Prostate gland (tissue), 2 donors: ENCODE data around the gene MCCD1. TPM values are rescaled to one million over a fixed set of nuclear protein-coding genes. Genes with fewer than 3 reads are reported as not detected.
A peak's percentile ranks its signal among the peaks of the same experiment; 100 is the strongest.
"Not testable (repeated sequence)": the region's sequence is repeated elsewhere in the genome, so short reads cannot be mapped to it uniquely, and the experiment has no call there.

ENCODE experiments used
- DNase-seq: peaks from one replicate; pipeline ENCODE4 v3.0.0-alpha.2; 2019; ENCODE audit warnings: low spot score
- H3K27ac ChIP-seq, 2 donors: fragments of 200-600 bp; sonication (generic); 2 replicates each; pipeline ENCODE4 v1.5.1; 2017 to 2019
- H3K27me3 ChIP-seq: fragments of 200-600 bp; sonication (generic); replicated peaks from 2 replicates; pipeline ENCODE4 v1.5.1; 2019; ENCODE audit not compliant: insufficient read depth
- H3K36me3 ChIP-seq, 2 donors: fragments of 200-600 bp; sonication (generic); 1 replicate in 1 of 2; 2 replicates in 1 of 2; pipeline versions ENCODE4 v1.5.1 to v1.8.1; 2017 to 2019
- H3K4me1 ChIP-seq: fragments of 200-600 bp; sonication (generic); replicated peaks from 2 replicates; pipeline ENCODE4 v1.5.1; 2019
- H3K4me3 ChIP-seq, 2 donors: fragments of 200-600 bp; sonication (generic); 2 replicates each; pipeline ENCODE4 v1.5.1; 2017 to 2019
- H3K9me3 ChIP-seq: fragments of 200-600 bp; sonication (generic); 2 replicates; pipeline ENCODE4 v1.5.1; 2017
- CTCF ChIP-seq, 4 experiments: fragments of 200-600 bp in 2 of 4; fragments of 450-650 bp in 2 of 4; sonication (generic) in 2 of 4; IDR thresholded peaks; 1 replicate in 3 of 4; 2 replicates in 1 of 4; pipeline ENCODE4 v1.5.1; 2016 to 2019; ENCODE audit warnings: antibody characterized with exemption in 4 of 4, mild to moderate bottlenecking in 2 of 4, moderate library complexity in 2 of 4
- POLR2A ChIP-seq: fragments of 450-650 bp; IDR thresholded peaks from one replicate; pipeline ENCODE4 v1.6.1; 2016; ENCODE audit warnings: antibody characterized with exemption, mild to moderate bottlenecking
- POLR2AphosphoS5 ChIP-seq: sonication (generic); formaldehyde crosslinking; IDR thresholded peaks from one replicate; pipeline ENCODE4 v1.6.1; 2017; ENCODE audit warnings: antibody characterized with exemption
- WGBS: methylation state at CpG from one replicate; pipeline ENCODE4 v1.1.5; 2018; 5-methylcytosine and 5-hydroxymethylcytosine counted together
- intact Hi-C: fragments of 100-400 bp; cut with DNase I; formaldehyde crosslinking; loops from one replicate; pipeline ENCODE4 v1.14.2; 2022
- total RNA-seq, 2 donors: library from RNA; depleted of rRNA; stranded (reverse); fragments of >200 nt; gene quantifications; one replicate each; pipeline ENCODE4 v1.1.0, GENCODE V29; 2016

Gene MCCD1
- total RNA-seq, 2 donors from 2014 or later = not detected

GRCh38 chr6:31483392-31483791 lies 45.4 kb upstream of the MCCD1 start:
- intact Hi-C loops = no loop called here
- TF ChIP-seq POLR2AphosphoS5 = no peak
- no peak for TF ChIP-seq CTCF (IDR thresholded peaks at IDR 0.05)
- no peak for TF ChIP-seq POLR2A
- no peak overlapping the region for H3K4me3 ChIP-seq
- H3K9me3 ChIP-seq = no peaks in the 10 kb centered on the region
- H3K36me3 ChIP-seq = no peaks in the 10 kb centered on the region
- no peak for DNase-seq
- H3K27ac ChIP-seq = no peak overlapping the region
- H3K27me3 ChIP-seq = no peaks in the 10 kb centered on the region
- WGBS = 72% methylated on average over 2 of the region's 2 CpGs
- no peaks in the 10 kb centered on the region for H3K4me1 ChIP-seq

DNA sequence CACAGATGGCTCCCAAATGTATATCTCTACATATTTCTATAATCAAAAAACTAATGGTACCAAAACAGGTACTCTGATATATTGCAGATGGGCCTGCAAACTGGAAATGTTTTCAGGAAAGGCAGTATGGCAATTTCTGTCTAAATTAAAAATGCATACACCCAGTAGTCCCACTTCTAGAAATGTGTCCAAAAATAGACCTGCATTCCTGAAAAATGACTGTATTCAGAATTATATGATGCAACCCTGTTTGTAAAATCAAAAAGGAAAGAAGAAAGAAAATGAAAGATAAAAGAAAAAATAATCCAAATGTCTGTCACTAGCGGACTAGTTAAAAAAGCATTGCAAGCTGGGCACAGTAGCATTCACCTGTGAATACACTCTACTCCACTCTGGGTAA lies 43.7 kb upstream of the MCCD1 start:
- no peak for DNase-seq
- TF ChIP-seq POLR2A = no peak
- no peak for TF ChIP-seq CTCF (IDR thresholded peaks at IDR 0.05)
- TF ChIP-seq POLR2AphosphoS5 = no peak
- H3K4me1 ChIP-seq = no peaks in the 10 kb centered on the region
- H3K27me3 ChIP-seq = no peaks in the 10 kb centered on the region
- no peak overlapping the region for H3K27ac ChIP-seq
- no peaks in the 10 kb centered on the region for H3K36me3 ChIP-seq
- H3K4me3 ChIP-seq = no peak overlapping the region
- no peaks in the 10 kb centered on the region for H3K9me3 ChIP-seq
- intact Hi-C loops = no loop called here
- 86% methylated on average over 1 of the region's 1 CpG for WGBS

GRCh38 chr6:31486065-31486837 lies 42.5 kb upstream of the MCCD1 start:
- H3K9me3 ChIP-seq, intact Hi-C loops, H3K27ac ChIP-seq, H3K36me3 ChIP-seq, DNase-seq, H3K4me1 ChIP-seq, H3K27me3 ChIP-seq, H3K4me3 ChIP-seq: not testable (repeated sequence)
- 28% methylated on average over 2 of the region's 9 CpGs for WGBS

GRCh38 chr6:31487674-31488073 lies 41.1 kb upstream of the MCCD1 start:
- H3K27ac ChIP-seq, DNase-seq, H3K36me3 ChIP-seq, H3K4me1 ChIP-seq, H3K27me3 ChIP-seq, H3K4me3 ChIP-seq, H3K9me3 ChIP-seq, intact Hi-C loops: not testable (repeated sequence)
- 64% methylated on average over 4 of the region's 6 CpGs for WGBS

DNA sequence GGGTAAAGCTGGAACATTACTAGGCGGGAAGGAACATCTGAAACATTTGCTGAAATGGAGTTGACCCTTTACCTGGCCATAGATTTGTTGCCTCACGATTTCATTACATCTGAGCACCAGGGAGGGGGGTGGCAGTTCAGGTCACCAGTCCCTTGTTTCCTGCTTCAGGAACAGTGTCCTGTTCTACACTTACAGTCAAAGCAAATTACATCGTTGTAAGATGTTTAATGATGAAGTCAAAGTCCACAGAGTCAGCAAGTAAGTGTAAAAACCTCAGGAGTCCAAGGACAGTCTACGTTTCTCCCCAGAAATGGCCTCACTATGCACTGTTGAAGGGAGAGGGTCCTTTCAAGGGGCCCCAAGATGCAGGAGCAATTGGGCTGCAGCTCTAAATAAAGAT lies 39.7 kb upstream of the MCCD1 start:
- H3K36me3 ChIP-seq = no peaks in the 10 kb centered on the region
- H3K4me3 ChIP-seq = no peak overlapping the region
- no peaks in the 10 kb centered on the region for H3K9me3 ChIP-seq
- no peaks in the 10 kb centered on the region for H3K27me3 ChIP-seq
- intact Hi-C loops = no loop called here
- WGBS = 81% methylated on average over 4 of the region's 4 CpGs
- DNase-seq = no peak
- no peak for TF ChIP-seq CTCF (IDR thresholded peaks at IDR 0.05)
- TF ChIP-seq POLR2A = no peak
- TF ChIP-seq POLR2AphosphoS5 = no peak
- no peaks in the 10 kb centered on the region for H3K4me1 ChIP-seq
- H3K27ac ChIP-seq = no peak overlapping the region

- WGBS = 70% methylated on average over 16 of the region's 16 CpGs
- Histone ChIP-seq H3K4me3 (no peak overlapping the region), H3K27ac (no peak overlapping the region), H3K27me3 (no peaks in the 10 kb centered on the region), H3K9me3 (no peaks in the 10 kb centered on the region), H3K4me1 (no peaks in the 10 kb centered on the region), H3K36me3 (no peaks in the 10 kb centered on the region)
- intact Hi-C loops = no loop called here
- no peak for TF ChIP-seq POLR2A
- TF ChIP-seq CTCF (IDR thresholded peaks at IDR 0.05) = no peak
- TF ChIP-seq POLR2AphosphoS5 = no peak
- no peak for DNase-seq
Observed at GRCh38 chr6:31490115-31490873, 38.5 kb upstream of the MCCD1 start.

DNA sequence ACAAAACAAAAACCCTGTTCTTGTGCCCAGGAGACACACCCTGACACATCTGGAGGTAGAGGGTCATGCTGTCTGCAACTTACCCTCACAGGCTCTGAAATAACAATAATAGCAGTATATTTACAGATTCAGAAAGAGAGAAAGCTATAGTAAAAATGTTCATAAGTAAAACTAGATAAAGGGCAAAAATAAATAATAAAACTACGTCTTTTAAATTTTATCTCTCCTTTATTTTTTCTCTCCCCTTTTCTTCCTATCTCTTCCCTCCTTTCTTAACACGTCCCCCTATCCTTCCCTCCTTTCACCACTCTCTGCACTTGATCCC lies 35.2 kb upstream of the MCCD1 start:
- H3K4me1 ChIP-seq, H3K9me3 ChIP-seq, H3K36me3 ChIP-seq, H3K27me3 ChIP-seq, DNase-seq, intact Hi-C loops, H3K27ac ChIP-seq: not testable (repeated sequence)
- WGBS = 2% methylated on average over 2 of the region's 2 CpGs
- peak overlapping the region in 1 of 2 donors; percentile 35 for H3K4me3 ChIP-seq
